ENCODE measurements around the gene SERTAD4. TPM values are rescaled to one million over a fixed set of nuclear protein-coding genes. Genes with fewer than 3 reads are reported as not detected.
"Not testable (repeated sequence)": the region's sequence is repeated elsewhere in the genome, so short reads cannot be mapped to it uniquely, and the experiment has no call there.

SERTAD4 gene
- total and polyA plus RNA-seq, 2 donors: 1.4 to 6.9 TPM

GRCh38 chr1:210259561-210259960 lies 27.0 kb downstream of the SERTAD4 start:
- Histone ChIP-seq H3K4me1 (ENCODE audit: insufficient read depth) (no peaks in the 10 kb centered on the region), H3K27ac (ENCODE audit: low read depth) (no peak overlapping the region), H3K36me3 (ENCODE audit: insufficient read depth) (no peaks in the 10 kb centered on the region), H3K4me3 (ENCODE audit: low read depth, low read length) (no peak overlapping the region)
- WGBS: 59% methylated on average over 4 of the region's 4 CpGs
- no peak for DNase-seq (ENCODE audit: extremely low spot score)

DNA sequence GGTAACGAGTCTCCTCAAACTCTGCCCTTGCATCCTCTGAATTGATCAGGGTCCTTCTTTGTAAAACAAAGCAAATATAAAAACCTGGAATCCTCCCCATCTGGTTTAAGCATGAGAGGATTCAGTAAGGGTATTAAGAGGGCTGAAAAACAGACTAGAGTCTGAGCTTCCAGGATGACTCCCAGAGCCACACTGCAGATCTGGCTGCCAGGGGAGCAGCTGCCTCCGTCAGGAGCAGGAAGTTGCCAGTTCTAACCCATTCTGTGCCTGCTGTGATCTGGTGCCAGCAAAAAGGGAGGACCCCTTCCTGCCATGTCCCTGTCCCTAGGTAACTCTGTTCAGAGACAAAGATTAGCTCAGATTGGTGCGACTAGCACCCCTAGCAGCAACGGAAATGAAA lies 27.5 kb downstream of the SERTAD4 start:
- no peak for DNase-seq (ENCODE audit: extremely low spot score)
- WGBS: 72% methylated on average over 4 of the region's 4 CpGs
- H3K27ac ChIP-seq (ENCODE audit: low read depth): no peak overlapping the region
- no peaks in the 10 kb centered on the region for H3K36me3 ChIP-seq (ENCODE audit: insufficient read depth)
- H3K4me3 ChIP-seq (ENCODE audit: low read depth, low read length): no peak overlapping the region
- no peaks in the 10 kb centered on the region for H3K4me1 ChIP-seq (ENCODE audit: insufficient read depth)

DNA sequence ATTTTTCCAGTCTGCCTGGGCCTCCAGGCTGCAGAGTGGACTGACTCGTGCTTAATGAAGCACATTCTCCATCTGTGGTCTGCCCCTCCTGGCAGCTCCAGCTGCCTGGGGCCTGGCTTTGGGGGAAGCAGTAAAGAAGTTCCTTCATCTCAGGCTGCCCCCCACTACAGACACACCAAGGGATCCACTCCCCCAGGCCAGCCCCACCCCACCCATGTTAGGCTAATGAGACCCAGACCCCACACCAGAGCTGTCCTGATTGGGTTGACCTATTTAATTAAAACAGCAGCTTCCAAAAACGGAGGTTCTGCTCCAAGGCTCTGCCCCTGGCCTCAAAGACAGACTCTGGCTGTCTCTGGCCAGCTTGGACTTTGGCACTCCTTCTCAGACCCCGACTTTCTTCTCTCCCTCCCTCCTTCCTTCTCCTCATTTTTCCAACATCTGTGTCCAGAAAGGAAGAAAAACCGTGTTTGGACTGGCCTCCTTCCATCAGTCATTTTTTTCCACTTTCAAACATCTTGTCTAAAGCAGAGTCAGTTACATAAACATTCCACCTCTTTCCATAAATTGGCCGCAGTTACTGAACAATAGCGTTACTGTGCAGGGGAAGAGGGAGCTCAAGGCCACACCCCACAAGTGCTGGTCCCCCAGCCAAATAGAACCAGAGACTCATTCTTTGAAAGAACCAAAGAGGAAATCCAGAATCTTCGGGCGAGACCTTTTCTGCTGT lies 29.7 kb downstream of the SERTAD4 start:
- peak; percentile 85 for DNase-seq (ENCODE audit: extremely low spot score)
- H3K4me3 ChIP-seq (ENCODE audit: low read depth, low read length): no peak overlapping the region
- no peak overlapping the region for H3K27ac ChIP-seq (ENCODE audit: low read depth)
- H3K36me3 ChIP-seq (ENCODE audit: insufficient read depth): no peaks in the 10 kb centered on the region
- 20% methylated on average over 8 of the region's 8 CpGs for WGBS
- H3K4me1 ChIP-seq (ENCODE audit: insufficient read depth): no peaks in the 10 kb centered on the region

DNA sequence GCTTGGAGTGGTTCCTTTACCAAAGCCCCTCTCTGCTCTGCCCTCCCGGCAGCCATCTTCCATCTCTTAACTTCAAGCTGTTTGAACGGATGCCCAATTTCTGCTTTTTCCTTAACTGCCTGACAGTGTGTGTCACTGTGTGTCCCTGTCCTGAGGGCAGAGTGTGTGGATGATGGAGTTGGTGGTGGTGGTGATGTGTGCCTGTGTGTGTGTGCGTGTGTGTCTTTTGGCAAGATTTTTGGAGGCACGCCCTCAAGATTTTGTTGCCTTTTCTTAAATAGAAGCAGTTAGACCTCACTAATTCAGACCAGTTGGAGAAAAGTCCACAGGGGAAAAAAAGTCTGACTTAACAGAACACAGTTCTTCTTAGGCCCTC lies 30.3 kb downstream of the SERTAD4 start:
- Histone ChIP-seq H3K27ac (ENCODE audit: low read depth) (no peak overlapping the region), H3K4me1 (ENCODE audit: insufficient read depth) (no peaks in the 10 kb centered on the region), H3K4me3 (ENCODE audit: low read depth, low read length) (no peak overlapping the region), H3K36me3 (ENCODE audit: insufficient read depth) (no peaks in the 10 kb centered on the region)
- no peak for DNase-seq (ENCODE audit: extremely low spot score)
- WGBS: 65% methylated on average over 4 of the region's 4 CpGs

- no peak for DNase-seq (ENCODE audit: extremely low spot score)
- Histone ChIP-seq H3K36me3 (ENCODE audit: insufficient read depth) (no peaks in the 10 kb centered on the region), H3K4me3 (ENCODE audit: low read depth, low read length) (no peak overlapping the region), H3K27ac (ENCODE audit: low read depth) (no peak overlapping the region), H3K4me1 (ENCODE audit: insufficient read depth) (no peaks in the 10 kb centered on the region)
Measured at GRCh38 chr1:210263963-210264362, 31.4 kb downstream of the SERTAD4 start.

GRCh38 chr1:210264496-210265380 lies 32.1 kb downstream of the SERTAD4 start:
- no peak for DNase-seq (ENCODE audit: extremely low spot score)
- WGBS: 70% methylated on average over 9 of the region's 9 CpGs
- Histone ChIP-seq H3K36me3 (ENCODE audit: insufficient read depth) (no peaks in the 10 kb centered on the region), H3K27ac (ENCODE audit: low read depth) (no peak overlapping the region), H3K4me1 (ENCODE audit: insufficient read depth) (no peaks in the 10 kb centered on the region), H3K4me3 (ENCODE audit: low read depth, low read length) (no peak overlapping the region)

DNA sequence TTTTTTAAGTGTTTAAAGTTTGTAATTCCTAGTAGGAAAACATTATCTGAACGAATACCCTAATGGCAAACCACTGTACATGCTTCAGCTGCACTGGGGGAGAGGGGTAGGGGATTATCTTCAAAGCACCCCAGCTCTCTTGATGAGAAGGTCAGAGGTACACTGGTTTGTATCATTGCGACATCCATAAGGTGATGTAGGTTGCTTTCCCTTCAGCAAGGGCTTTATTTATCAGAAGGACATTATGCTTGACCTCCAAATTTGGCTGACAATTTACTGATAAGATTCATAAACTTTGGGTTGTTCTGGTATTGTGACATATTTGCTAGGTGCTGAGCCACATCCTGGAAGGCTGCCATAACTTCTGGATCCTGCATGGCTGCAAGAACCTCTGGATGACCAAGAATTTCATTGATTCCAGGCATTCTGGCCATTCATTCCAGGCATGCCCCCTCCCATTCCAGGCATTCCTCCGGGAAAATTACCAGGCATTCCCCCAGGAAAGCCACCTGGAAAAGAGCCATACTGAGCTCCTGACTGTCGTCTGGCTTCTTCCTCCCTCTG lies 32.9 kb downstream of the SERTAD4 start:
- 24% methylated on average over 4 of the region's 4 CpGs for WGBS
- H3K27ac ChIP-seq (ENCODE audit: low read depth); DNase-seq (ENCODE audit: extremely low spot score); H3K4me3 ChIP-seq (ENCODE audit: low read depth, low read length); H3K36me3 ChIP-seq (ENCODE audit: insufficient read depth); H3K4me1 ChIP-seq (ENCODE audit: insufficient read depth): not testable (repeated sequence)

DNA sequence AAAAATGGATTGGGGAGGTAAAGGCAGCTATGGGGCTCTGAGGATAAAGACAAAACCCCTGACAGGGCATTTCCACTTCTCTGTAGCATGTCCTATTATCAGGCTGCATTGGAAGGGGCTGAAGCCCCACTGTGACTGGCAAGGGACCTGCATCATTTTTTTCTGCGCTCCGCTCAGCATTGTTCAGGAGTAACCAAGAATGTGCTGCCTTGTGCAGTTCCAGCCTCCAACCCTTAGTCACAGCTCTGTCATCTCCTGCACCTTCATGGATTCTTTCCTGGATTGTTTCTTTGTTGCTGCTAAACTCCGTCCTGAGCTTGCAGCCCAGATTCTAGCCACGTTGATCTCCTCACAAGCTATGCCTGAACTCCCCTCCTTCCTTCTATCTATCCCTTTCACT lies 37.4 kb downstream of the SERTAD4 start:
- H3K4me3 ChIP-seq (ENCODE audit: low read depth, low read length): no peak overlapping the region
- H3K4me1 ChIP-seq (ENCODE audit: insufficient read depth): no peaks in the 10 kb centered on the region
- 92% methylated on average over 4 of the region's 4 CpGs for WGBS
- no peaks in the 10 kb centered on the region for H3K36me3 ChIP-seq (ENCODE audit: insufficient read depth)
- no peak for DNase-seq (ENCODE audit: extremely low spot score)
- H3K27ac ChIP-seq (ENCODE audit: low read depth): no peak overlapping the region

- no peaks in the 10 kb centered on the region for H3K36me3 ChIP-seq (ENCODE audit: insufficient read depth)
- DNase-seq (ENCODE audit: extremely low spot score): no peak
- H3K4me1 ChIP-seq (ENCODE audit: insufficient read depth): no peaks in the 10 kb centered on the region
- 36% methylated on average over 6 of the region's 6 CpGs for WGBS
- H3K27ac ChIP-seq (ENCODE audit: low read depth): no peak overlapping the region
- H3K4me3 ChIP-seq (ENCODE audit: low read depth, low read length): no peak overlapping the region
Measured at GRCh38 chr1:210272666-210273065, 40.1 kb downstream of the SERTAD4 start.

GRCh38 chr1:210280221-210280620 lies 47.6 kb downstream of the SERTAD4 start:
- WGBS: 74% methylated on average over 5 of the region's 5 CpGs
- H3K36me3 ChIP-seq (ENCODE audit: insufficient read depth): no peaks in the 10 kb centered on the region
- no peak for DNase-seq (ENCODE audit: extremely low spot score)
- H3K4me3 ChIP-seq (ENCODE audit: low read depth, low read length): no peak overlapping the region
- no peaks in the 10 kb centered on the region for H3K4me1 ChIP-seq (ENCODE audit: insufficient read depth)
- no peak overlapping the region for H3K27ac ChIP-seq (ENCODE audit: low read depth)

DNA sequence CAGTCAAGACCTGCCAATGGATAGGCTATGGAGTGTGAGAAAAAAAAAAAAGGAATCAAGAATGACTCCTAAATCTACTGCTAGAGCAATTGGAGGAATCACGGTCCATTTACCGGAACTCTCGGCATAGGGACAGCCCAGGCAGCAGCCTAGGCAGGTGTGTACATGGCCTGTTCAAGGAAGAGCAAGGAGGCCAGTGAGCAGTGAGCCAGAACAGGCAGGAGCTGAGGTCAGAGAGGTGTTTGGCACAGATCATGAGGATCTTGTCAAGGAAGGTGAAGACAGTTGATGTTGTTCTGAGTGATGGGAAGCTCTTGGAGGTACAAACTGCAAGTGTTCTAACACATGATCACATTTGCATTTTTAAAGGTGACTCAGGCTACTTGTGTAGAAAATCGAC lies 55.5 kb downstream of the SERTAD4 start:
- no peak overlapping the region for H3K27ac ChIP-seq (ENCODE audit: low read depth)
- H3K4me3 ChIP-seq (ENCODE audit: low read depth, low read length): no peak overlapping the region
- H3K4me1 ChIP-seq (ENCODE audit: insufficient read depth): no peaks in the 10 kb centered on the region
- DNase-seq (ENCODE audit: extremely low spot score): no peak
- 89% methylated on average over 4 of the region's 4 CpGs for WGBS
- no peaks in the 10 kb centered on the region for H3K36me3 ChIP-seq (ENCODE audit: insufficient read depth)

- Histone ChIP-seq H3K4me1 (ENCODE audit: insufficient read depth) (peaks cover under 1% of the 10 kb centered on the region), H3K36me3 (ENCODE audit: insufficient read depth) (no peaks in the 10 kb centered on the region), H3K4me3 (ENCODE audit: low read depth, low read length) (no peak overlapping the region), H3K27ac (ENCODE audit: low read depth) (no peak overlapping the region)
- DNase-seq (ENCODE audit: extremely low spot score): no peak
- WGBS: 75% methylated on average over 4 of the region's 4 CpGs
Measured at GRCh38 chr1:210289248-210289647, 56.7 kb downstream of the SERTAD4 start.

DNA sequence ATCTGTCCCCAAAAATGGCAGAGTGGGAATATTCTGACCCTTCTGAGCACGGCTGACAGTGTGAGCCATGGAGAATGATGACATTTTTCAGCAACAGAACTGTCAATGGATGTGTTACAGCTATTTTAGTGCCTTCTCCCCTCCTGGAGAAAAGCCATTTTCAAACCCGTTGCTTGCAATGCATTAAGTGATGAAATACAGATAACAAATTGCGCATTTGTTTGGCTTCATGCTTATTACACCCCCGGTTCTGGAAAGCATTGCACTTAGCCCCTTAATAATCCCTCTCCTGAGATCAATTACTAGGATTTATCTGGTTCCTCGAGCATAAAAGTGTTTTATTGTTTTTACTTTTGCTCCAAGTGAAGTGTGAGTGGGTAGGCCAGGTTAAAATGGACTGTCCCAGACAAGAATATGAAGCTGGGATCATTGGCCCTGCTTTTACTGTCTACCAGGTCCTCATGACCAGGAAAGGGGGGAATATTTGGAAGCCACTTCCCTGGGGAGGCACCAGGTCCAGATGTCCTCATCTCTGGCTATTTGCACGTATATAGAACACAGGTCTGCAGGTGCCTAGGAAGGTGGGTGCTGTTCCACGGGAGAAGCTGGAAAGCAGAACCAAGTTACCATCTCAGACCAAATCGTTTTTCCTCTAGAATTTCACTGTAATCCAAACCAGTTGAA lies 58.6 kb downstream of the SERTAD4 start:
- no peaks in the 10 kb centered on the region for H3K36me3 ChIP-seq (ENCODE audit: insufficient read depth)
- WGBS: 60% methylated on average over 8 of the region's 8 CpGs
- DNase-seq (ENCODE audit: extremely low spot score): peak; percentile 39
- H3K4me3 ChIP-seq (ENCODE audit: low read depth, low read length): no peak overlapping the region
- no peak overlapping the region for H3K27ac ChIP-seq (ENCODE audit: low read depth)
- H3K4me1 ChIP-seq (ENCODE audit: insufficient read depth): peaks cover 3% of the 10 kb centered on the region
